ENCODE measurements around the gene CELF4. TPM values are rescaled to one million over a fixed set of nuclear protein-coding genes. Genes with fewer than 3 reads are reported as not detected.

Gene CELF4
- total RNA-seq, 1 donor from 2014 or later = 0.22 TPM

DNA sequence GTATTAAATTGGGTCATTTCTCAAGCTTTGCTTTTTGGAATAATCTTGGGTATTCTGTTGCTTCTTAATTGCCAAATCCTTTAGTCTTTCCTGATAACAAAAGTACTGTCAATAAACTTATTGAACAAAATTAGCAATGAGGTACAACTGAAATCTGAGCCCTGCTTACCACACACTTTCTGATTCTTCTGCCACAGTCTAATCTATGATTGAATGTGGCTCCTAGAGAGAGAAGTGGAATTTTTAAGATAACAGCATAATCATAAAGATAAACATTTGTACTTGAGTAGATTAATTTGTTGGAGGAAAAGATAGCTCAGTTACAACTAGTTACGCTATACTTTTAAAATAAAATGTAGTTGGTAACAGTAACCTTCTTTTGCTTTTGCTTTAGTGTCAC lies 354.8 kb downstream of the CELF4 start:
- Mint-ChIP-seq H3K4me1 (ENCODE audit: low read depth) (no peaks in the 10 kb centered on the region), H3K27me3 (ENCODE audit: low read depth) (no peaks in the 10 kb centered on the region), H3K27ac (ENCODE audit: unreplicated experiment) (no peak overlapping the region), H3K9me3 (ENCODE audit: low read depth) (peaks cover 8% of the 10 kb centered on the region), H3K36me3 (ENCODE audit: low read depth) (peaks cover 3% of the 10 kb centered on the region), H3K4me3 (ENCODE audit: unreplicated experiment) (no peak overlapping the region)
- no peak for TF ChIP-seq CTCF (IDR thresholded peaks at IDR 0.05)
- no peak for DNase-seq (ENCODE audit: low spot score)

GRCh38 chr18:37207343-37207742 lies 358.3 kb downstream of the CELF4 start:
- Mint-ChIP-seq H3K36me3 (ENCODE audit: low read depth) (peaks cover 1% of the 10 kb centered on the region), H3K9me3 (ENCODE audit: low read depth) (peaks cover 5% of the 10 kb centered on the region), H3K4me1 (ENCODE audit: low read depth) (no peaks in the 10 kb centered on the region), H3K4me3 (ENCODE audit: unreplicated experiment) (no peak overlapping the region), H3K27ac (ENCODE audit: unreplicated experiment) (no peak overlapping the region), H3K27me3 (ENCODE audit: low read depth) (no peaks in the 10 kb centered on the region)
- no peak for TF ChIP-seq CTCF (IDR thresholded peaks at IDR 0.05)
- DNase-seq (ENCODE audit: low spot score) = no peak

DNA sequence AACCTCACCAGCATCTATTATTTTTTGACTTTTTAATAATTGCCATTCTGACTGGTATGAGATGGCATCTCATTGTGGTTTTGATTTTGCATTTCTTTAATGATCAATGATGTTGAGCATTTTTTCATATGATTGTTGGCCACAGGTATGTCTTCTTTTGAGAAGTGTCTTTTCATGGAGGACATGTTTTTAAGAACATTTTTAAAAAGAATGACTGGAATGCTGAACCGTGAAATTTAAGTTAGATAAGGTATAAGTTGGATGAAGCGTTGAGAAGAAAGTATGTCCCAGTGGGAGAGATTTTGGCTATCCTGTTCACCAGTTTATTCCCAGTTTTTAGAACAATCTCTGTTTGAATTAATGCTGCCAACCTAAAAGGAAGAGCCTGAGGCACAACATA lies 365.9 kb downstream of the CELF4 start:
- DNase-seq (ENCODE audit: low spot score) = no peak
- no peaks in the 10 kb centered on the region for H3K27me3 Mint-ChIP-seq (ENCODE audit: low read depth)
- H3K4me3 Mint-ChIP-seq (ENCODE audit: unreplicated experiment) = no peak overlapping the region
- peaks cover 10% of the 10 kb centered on the region for H3K4me1 Mint-ChIP-seq (ENCODE audit: low read depth)
- H3K27ac Mint-ChIP-seq (ENCODE audit: unreplicated experiment) = no peak overlapping the region
- TF ChIP-seq CTCF (IDR thresholded peaks at IDR 0.05) = no peak
- peaks cover 34% of the 10 kb centered on the region for H3K9me3 Mint-ChIP-seq (ENCODE audit: low read depth)
- peaks cover 10% of the 10 kb centered on the region for H3K36me3 Mint-ChIP-seq (ENCODE audit: low read depth)

Measured in chondrocyte (in vitro differentiated cells).